Endothelial cell of umbilical vein (primary cell): ENCODE results near the gene RNU5D-1.

Experiments used
- CTCF ChIP-seq, 2 donors: IDR thresholded peaks; 1 replicate in 1 of 2; 2 replicates in 1 of 2; pipeline ENCODE4 v1.5.1; 2011; ENCODE audit warnings: low read length in 2 of 2, mild to moderate bottlenecking in 2 of 2, moderate library complexity in 2 of 2, control low read depth in 1 of 2, inconsistent platforms in 1 of 2, low read depth in 1 of 2; ENCODE audit not compliant: insufficient read depth in 1 of 2; ENCODE audit errors: extremely low read depth in 1 of 2
- EZH2 ChIP-seq: IDR thresholded peaks from 2 replicates; pipeline ENCODE4 v1.6.1; 2012; ENCODE audit warnings: borderline replicate concordance, low read depth, mild to moderate bottlenecking, moderate library complexity, low read length, inconsistent platforms; ENCODE audit not compliant: severe bottlenecking
- FOS ChIP-seq: IDR thresholded peaks from 2 replicates; pipeline ENCODE4 v1.6.1; 2011; ENCODE audit warnings: mild to moderate bottlenecking, low read length, moderate library complexity, borderline replicate concordance; ENCODE audit not compliant: insufficient read depth
- MAX ChIP-seq: IDR thresholded peaks from 2 replicates; pipeline ENCODE4 v1.6.1; 2011; ENCODE audit not compliant: insufficient read depth, insufficient read length
- MYC ChIP-seq: IDR thresholded peaks from one replicate; pipeline ENCODE4 v1.6.1; 2011; ENCODE audit warnings: mild to moderate bottlenecking, low read depth, low read length
- POLR2A ChIP-seq: IDR thresholded peaks from 2 replicates; pipeline ENCODE4 v1.6.1; 2012; ENCODE audit warnings: low read depth, mild to moderate bottlenecking, control low read depth, low read length
- POLR2AphosphoS5 ChIP-seq: IDR thresholded peaks from 2 replicates; pipeline ENCODE4 v1.6.1; 2012; ENCODE audit warnings: low read depth, mild to moderate bottlenecking, control low read depth, low read length, moderate library complexity; ENCODE audit not compliant: insufficient read depth

DNA sequence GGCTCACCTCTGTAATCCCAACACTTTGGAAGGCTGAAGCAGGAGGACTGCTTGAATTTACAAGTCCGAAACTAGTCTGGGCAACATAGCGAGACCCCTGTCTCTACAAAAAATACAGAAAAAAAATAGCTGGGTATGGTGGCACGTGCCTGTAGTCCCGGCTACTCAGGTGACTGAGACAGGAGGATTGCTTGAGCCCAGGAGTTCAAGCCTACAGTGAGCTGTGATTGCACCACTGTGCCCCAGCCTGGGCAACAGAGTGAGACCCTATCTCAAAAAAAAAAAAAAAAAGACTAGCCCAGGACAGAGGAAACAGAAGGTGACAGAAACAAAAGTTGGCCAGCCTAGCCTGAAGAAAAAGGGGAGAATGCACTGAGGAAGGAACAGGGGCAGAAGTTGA lies 35.3 kb downstream of the RNU5D-1 start:
- TF ChIP-seq POLR2A (no peak), POLR2AphosphoS5 (no peak), EZH2 (no peak), CTCF (IDR thresholded peaks at IDR 0.05; ENCODE audit: extremely low read depth in 1 of 2, insufficient read depth in 1 of 2, low read depth in 1 of 2, low read length in 2 of 2) (no peak), MYC (no peak), MAX (no peak), FOS (no peak)
